Mucosa of rectum (tissue), 2 donors: ENCODE measurements around the gene LDHB.
"Not testable (repeated sequence)": the region's sequence is repeated elsewhere in the genome, so short reads cannot be mapped to it uniquely, and the experiment has no call there.

ENCODE experiments used
- H3K27ac ChIP-seq, 2 donors: one replicate each; pipeline ENCODE4 v1.7.0; 2013; ENCODE audit warnings: inconsistent platforms in 2 of 2, low read depth in 2 of 2, low read length in 2 of 2
- H3K27me3 ChIP-seq, 2 donors: one replicate each; pipeline ENCODE4 v1.7.0; 2013; ENCODE audit warnings: low read length in 2 of 2; ENCODE audit not compliant: control insufficient read depth in 2 of 2, insufficient read depth in 2 of 2
- H3K36me3 ChIP-seq, 2 donors: one replicate each; pipeline ENCODE4 v1.7.0; 2013; ENCODE audit warnings: low read length in 2 of 2; ENCODE audit not compliant: control insufficient read depth in 2 of 2, insufficient read depth in 2 of 2
- H3K4me1 ChIP-seq, 2 donors: one replicate each; pipeline ENCODE4 v1.7.0; 2013; ENCODE audit warnings: low read length in 2 of 2, mild to moderate bottlenecking in 1 of 2; ENCODE audit not compliant: control insufficient read depth in 2 of 2, insufficient read depth in 2 of 2
- H3K4me3 ChIP-seq, 2 donors: one replicate each; pipeline ENCODE4 v1.7.0; 2013; ENCODE audit warnings: low read length in 2 of 2
- H3K9ac ChIP-seq, 2 donors: one replicate each; pipeline ENCODE4 v1.7.0; 2013; ENCODE audit warnings: low read length in 2 of 2, low read depth in 1 of 2, mild to moderate bottlenecking in 1 of 2
- H3K9me3 ChIP-seq, 2 donors: one replicate each; pipeline ENCODE4 v1.7.0; 2013; ENCODE audit warnings: low read length in 2 of 2; ENCODE audit not compliant: control insufficient read depth in 2 of 2
- donor health status: healthy.
- donor health status: Normal muscosa, but diverticular disease.

The LDHB gene

DNA sequence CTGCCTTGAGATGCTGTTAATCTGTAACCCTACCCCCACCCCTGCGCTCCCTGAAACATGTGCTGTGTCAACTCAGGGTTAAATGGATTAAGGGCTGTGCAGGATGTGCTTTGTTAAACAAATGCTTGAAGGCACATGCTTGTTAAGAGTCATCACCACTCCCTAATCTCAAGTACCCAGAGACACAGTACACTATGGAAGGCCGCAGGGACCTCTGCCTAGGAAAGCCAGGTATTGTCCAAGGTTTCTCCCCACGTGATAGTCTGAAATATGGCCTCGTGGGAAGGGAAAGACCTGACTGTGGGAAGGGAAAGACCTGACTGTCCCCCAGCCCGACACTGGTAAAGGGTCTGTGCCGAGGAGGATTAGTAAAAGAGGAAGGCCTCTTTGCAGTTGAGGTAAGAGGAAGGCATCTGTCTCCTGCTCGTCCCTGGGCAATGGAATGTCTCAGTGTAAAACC lies 12.6 kb downstream of the LDHB start:
- not testable (repeated sequence) for H3K27me3 ChIP-seq, H3K9ac ChIP-seq, H3K4me1 ChIP-seq, H3K9me3 ChIP-seq, H3K4me3 ChIP-seq, H3K27ac ChIP-seq
- peaks cover 30 to 35% of the 10 kb centered on the region in 2 donors for H3K36me3 ChIP-seq

DNA sequence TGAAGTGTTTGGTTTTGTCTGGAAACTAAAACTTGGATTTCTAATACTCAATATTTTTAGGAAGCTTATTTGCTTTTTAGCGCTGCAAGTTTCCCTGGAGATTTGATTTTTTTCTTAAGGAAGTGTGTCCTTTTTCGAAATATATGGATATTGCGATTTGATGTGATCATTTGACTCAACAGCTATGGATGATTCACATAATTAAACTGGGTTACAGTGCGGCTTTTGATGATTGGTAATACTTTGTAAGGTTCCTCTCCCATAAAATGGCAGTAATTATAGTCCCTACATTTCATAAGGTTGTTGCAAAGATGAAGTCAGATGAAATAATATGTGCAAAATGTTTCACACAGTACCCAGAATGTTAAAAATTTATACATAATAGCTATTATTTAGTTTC lies 13.1 kb downstream of the LDHB start:
- Histone ChIP-seq H3K4me1 (no peaks in the 10 kb centered on the region), H3K27ac (no peak overlapping the region), H3K4me3 (no peak overlapping the region), H3K36me3 (peaks cover 30 to 35% of the 10 kb centered on the region in 2 donors), H3K27me3 (no peaks in the 10 kb centered on the region), H3K9me3 (no peaks in the 10 kb centered on the region), H3K9ac (no peak overlapping the region)

DNA sequence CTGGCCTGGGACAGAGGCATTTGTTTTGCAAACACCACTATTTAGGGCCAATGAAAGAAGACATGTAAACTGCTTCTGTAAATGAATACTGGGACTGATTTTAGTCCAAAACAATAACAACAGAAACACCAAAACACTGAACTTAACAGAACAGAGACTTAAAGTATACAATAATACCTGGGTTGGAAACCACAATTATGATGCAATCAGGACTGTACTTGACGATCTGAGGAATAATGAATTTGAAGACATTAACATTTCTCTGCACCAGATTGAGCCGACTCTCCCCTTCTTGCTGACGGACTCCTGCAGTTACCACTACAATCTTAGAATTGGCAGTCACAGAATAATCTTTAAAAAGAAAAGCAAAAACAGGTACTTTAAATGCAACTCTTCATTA lies 13.9 kb downstream of the LDHB start:
- H3K4me1 ChIP-seq: no peaks in the 10 kb centered on the region
- H3K27me3 ChIP-seq: no peaks in the 10 kb centered on the region
- H3K36me3 ChIP-seq: peaks cover 30 to 34% of the 10 kb centered on the region in 2 donors
- no peak overlapping the region for H3K27ac ChIP-seq
- no peak overlapping the region for H3K9ac ChIP-seq
- no peak overlapping the region for H3K4me3 ChIP-seq
- H3K9me3 ChIP-seq: no peaks in the 10 kb centered on the region

DNA sequence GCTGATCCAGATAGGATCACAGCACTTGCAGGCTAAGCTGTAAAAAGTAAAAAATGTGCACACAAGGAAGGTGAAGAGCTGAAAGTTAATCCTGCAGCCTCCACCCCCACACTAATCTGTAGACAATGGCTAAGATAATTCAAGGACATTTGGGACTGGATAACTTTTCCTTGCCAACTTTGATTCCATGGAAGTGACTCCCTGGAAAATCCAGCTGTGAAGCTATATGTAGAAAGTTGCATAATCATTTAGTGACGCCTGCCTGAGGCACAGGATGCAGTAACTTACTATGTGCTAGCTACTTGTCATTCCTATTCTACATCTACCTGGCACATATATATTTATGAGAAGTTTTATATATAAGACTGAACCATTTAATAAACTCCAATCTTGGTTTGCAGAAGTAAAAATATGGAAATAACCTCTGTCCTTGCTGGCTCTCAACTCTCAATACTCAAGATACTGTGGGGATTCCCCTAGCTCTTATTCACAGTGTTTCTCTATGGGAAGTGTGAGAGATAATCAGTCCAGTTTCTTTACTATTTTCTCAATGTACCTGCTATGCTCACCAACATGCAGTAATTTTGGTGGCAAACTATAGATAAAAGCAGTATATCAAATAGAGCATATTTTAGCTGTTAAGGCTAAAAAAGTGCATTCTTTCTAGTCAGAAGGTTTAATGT lies 14.8 kb downstream of the LDHB start:
- Histone ChIP-seq H3K36me3 (peaks cover 30 to 31% of the 10 kb centered on the region in 2 donors), H3K4me3 (no peak overlapping the region), H3K4me1 (peaks cover 0 to 2% of the 10 kb centered on the region in 2 donors), H3K27ac (no peak overlapping the region), H3K27me3 (no peaks in the 10 kb centered on the region), H3K9ac (no peak overlapping the region), H3K9me3 (no peaks in the 10 kb centered on the region)

DNA sequence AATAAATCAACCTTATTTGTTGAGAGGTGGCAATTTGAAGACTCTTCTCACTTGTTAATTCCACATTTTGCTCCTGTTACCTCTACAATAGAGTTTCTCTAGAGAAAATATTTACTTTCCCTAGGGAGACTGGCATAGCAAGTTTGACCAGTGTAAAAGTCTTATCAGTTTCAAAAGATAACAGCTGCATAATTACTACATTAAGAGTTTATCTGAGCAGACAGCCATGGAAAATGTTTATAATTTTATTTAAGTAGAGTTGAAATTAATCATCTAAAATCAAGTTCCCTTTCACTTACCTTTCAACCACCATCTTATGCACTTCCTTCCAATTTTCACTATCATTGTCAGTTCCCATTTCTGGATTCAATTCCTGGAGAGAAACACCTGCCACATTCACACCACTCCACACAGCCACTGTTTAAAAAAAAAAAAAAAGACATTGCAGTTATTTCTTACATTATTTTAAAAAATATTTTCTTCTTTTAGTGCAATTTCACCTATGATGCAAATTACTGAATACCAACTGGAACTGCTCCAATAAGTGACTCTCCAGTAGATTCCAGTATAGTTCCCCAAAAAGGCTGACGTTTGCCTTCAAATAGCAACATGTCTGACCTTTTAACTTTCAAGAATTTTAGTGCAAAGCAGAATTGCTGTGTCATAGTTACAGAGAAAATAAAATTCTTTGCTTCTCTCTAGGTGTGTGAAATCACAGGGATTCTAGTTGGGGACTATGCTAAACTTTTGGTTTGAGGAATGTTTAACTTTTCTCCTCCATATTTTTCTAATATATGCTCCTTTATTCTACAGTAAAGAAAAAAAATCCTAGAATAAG lies 19.4 kb downstream of the LDHB start:
- H3K9ac ChIP-seq: no peak overlapping the region
- peaks cover 34 to 41% of the 10 kb centered on the region in 2 donors for H3K36me3 ChIP-seq
- H3K27me3 ChIP-seq: no peaks in the 10 kb centered on the region
- no peak overlapping the region for H3K27ac ChIP-seq
- H3K4me3 ChIP-seq: no peak overlapping the region
- H3K9me3 ChIP-seq: no peaks in the 10 kb centered on the region
- peaks cover 0 to 3% of the 10 kb centered on the region in 2 donors for H3K4me1 ChIP-seq

DNA sequence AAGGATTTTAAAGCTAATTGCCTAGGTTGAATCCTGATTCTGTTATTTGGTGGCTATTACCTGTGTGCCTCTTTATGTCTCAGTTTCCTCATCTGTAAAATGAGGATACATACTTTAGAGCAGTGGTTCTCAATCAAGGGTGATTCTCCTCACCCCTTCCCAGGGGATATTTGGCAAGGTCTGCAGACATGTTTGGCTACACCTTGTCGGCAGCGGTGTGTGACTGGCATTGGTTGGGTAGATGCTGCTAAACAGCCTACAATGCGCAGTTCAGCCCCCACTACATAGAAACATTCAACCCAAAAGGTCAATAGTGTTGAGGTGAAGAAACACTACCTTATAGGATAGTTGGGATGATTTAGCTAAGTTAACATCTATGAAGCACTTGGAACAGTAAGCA lies 23.4 kb downstream of the LDHB start:
- Histone ChIP-seq H3K27me3 (no peaks in the 10 kb centered on the region), H3K9ac (no peak overlapping the region), H3K4me1 (peaks cover 0 to 3% of the 10 kb centered on the region in 2 donors), H3K9me3 (no peaks in the 10 kb centered on the region), H3K27ac (no peak overlapping the region), H3K4me3 (no peak overlapping the region), H3K36me3 (peaks cover 17 to 21% of the 10 kb centered on the region in 2 donors)

DNA sequence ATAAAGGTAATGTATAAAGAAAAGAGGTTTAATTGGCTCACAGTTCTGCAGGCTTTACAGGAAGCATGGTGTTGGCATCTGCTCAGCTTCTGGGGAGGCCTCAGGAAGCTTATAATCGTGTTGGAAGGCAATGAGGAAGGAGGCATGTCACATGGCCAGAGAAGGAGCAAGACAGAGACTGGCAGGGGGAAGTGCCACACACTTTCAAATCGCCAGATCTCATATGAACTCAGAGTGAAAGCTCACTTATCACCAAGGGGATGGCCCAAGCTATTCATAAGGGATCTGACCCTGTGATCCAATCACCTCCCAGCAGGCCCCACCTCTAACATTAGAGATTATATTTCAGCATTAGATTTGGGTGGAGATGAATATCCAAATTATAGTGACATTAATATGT lies 26.3 kb downstream of the LDHB start:
- no peak overlapping the region for H3K4me3 ChIP-seq
- no peaks in the 10 kb centered on the region for H3K27me3 ChIP-seq
- H3K27ac ChIP-seq: no peak overlapping the region
- no peaks in the 10 kb centered on the region for H3K9me3 ChIP-seq
- no peaks in the 10 kb centered on the region for H3K4me1 ChIP-seq
- H3K9ac ChIP-seq: no peak overlapping the region
- peaks cover 14 to 17% of the 10 kb centered on the region in 2 donors for H3K36me3 ChIP-seq

DNA sequence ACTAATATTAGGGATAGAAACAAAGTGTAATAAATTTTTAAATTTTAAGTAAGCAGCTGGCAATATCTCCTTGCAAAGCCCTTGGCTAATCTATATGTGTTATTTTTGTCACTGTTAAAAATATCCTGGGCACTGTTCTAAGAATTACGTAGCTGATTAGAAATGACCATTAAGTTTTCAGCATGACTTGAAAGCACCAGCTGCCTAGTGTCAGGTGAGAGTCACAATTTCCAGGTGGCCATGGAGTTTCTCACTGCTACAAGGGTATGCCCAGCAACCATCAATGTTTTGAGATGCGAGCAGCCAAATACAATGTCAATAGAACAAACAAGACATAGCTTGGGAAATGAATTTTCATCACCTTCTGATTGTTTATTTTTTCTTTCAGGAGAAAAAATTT lies 29.7 kb downstream of the LDHB start:
- Histone ChIP-seq H3K4me3 (no peak overlapping the region), H3K9ac (no peak overlapping the region), H3K4me1 (no peaks in the 10 kb centered on the region), H3K9me3 (no peaks in the 10 kb centered on the region), H3K27ac (no peak overlapping the region), H3K27me3 (no peaks in the 10 kb centered on the region), H3K36me3 (no peaks in the 10 kb centered on the region)

DNA sequence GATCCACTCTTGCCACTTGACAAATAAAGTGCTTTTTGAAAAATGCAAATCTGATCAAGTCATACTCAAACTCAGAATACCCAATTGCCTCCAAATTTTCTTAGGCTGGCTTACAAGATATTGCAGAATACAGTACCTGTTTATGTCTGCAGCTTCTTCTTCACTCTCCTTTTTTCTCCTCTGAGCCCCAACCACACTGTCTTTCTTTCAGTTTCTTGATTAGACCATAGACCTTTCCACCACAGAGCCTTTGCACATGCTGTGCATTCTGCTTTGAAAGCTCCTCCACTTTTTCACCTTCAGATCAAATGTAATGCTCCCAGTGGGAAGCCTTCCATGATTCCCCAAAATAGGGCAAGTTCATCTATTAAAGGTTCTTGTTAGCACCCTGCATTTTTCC lies 39.1 kb downstream of the LDHB start:
- no peaks in the 10 kb centered on the region for H3K4me1 ChIP-seq
- no peak overlapping the region for H3K27ac ChIP-seq
- no peaks in the 10 kb centered on the region for H3K27me3 ChIP-seq
- H3K9me3 ChIP-seq: no peaks in the 10 kb centered on the region
- no peak overlapping the region for H3K4me3 ChIP-seq
- H3K36me3 ChIP-seq: no peaks in the 10 kb centered on the region
- H3K9ac ChIP-seq: no peak overlapping the region

DNA sequence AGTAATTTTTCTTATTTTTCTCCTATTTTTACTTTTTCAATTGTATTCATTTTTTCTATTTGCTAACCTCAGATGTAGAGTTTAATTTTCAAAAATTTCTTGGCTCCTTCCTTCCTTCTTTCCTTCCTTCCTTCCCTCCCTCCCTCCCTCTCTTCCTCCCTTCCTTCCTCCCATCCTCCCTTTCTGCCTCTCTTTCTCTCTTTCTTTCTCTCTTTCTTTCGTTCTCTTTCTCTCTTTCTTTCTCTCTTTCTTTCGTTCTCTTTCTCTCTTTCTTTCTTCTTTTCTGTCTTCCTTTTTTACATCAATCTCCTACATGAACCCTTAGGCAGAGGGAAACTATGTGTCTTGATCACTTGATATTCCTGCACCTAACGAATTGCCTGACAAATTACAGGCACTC lies 40.6 kb downstream of the LDHB start:
- no peak overlapping the region for H3K9ac ChIP-seq
- no peaks in the 10 kb centered on the region for H3K27me3 ChIP-seq
- no peaks in the 10 kb centered on the region for H3K9me3 ChIP-seq
- H3K27ac ChIP-seq: no peak overlapping the region
- no peaks in the 10 kb centered on the region for H3K36me3 ChIP-seq
- H3K4me3 ChIP-seq: no peak overlapping the region
- no peaks in the 10 kb centered on the region for H3K4me1 ChIP-seq
